C4-2B (cell line): ENCODE data around the gene ACOT7.

Experiments used
- ZFX ChIP-seq: fragments of 450-650 bp; IDR thresholded peaks from 2 replicates; pipeline ENCODE4 v1.6.1; 2017
- TF ChIP-seq, protein P1 (sequence below): fragments of 450-650 bp; conservative IDR thresholded peaks from 2 replicates; pipeline ENCODE4 v1.5.1; 2017; ENCODE audit warnings: mild to moderate bottlenecking

DNA sequence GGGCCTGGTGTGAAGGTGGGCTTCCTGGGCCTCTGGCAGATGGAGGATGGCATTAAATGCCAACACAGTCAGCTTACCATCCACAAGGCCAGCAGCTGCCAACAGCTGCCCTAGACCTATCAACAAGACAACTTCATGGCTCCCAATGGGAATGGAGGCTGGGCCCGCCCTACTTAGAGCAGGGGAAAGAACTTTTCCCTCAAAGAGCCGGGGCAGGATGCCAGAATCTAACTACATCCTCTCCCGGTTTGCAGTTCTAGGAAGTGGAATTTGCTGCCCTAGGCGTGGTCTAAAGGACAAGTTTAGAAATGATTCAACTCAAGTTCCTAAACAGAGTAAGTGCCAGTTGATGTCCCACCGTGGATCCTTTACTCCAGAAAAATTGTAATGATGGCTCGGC is 170.9 kb downstream of the ACOT7 start:
- TF ChIP-seq, protein P1, sequence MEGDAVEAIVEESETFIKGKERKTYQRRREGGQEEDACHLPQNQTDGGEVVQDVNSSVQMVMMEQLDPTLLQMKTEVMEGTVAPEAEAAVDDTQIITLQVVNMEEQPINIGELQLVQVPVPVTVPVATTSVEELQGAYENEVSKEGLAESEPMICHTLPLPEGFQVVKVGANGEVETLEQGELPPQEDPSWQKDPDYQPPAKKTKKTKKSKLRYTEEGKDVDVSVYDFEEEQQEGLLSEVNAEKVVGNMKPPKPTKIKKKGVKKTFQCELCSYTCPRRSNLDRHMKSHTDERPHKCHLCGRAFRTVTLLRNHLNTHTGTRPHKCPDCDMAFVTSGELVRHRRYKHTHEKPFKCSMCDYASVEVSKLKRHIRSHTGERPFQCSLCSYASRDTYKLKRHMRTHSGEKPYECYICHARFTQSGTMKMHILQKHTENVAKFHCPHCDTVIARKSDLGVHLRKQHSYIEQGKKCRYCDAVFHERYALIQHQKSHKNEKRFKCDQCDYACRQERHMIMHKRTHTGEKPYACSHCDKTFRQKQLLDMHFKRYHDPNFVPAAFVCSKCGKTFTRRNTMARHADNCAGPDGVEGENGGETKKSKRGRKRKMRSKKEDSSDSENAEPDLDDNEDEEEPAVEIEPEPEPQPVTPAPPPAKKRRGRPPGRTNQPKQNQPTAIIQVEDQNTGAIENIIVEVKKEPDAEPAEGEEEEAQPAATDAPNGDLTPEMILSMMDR: no peak
- no peak for TF ChIP-seq ZFX
